ENCODE measurements around the gene RFX2. TPM values are rescaled to one million over a fixed set of nuclear protein-coding genes. Genes with fewer than 3 reads are reported as not detected.

The RFX2 gene
- total and polyA plus RNA-seq, 10 of the 15 experiments (the other 5 are each of a cell fraction or from before 2014, with no cell fraction given) = 3.2 to 9.8 (median 4.7) TPM

GRCh38 chr19:6126335-6126974 is 16.2 kb upstream of the RFX2 start (continued):
- TF ChIP-seq MEF2A (IDR thresholded peaks at IDR 0.05; ENCODE audit: insufficient read depth, low read depth, low read length) = 0 out of 2 replicates have a peak, but pooled peaks have one; percentile 14
- TF ChIP-seq YY1 (IDR thresholded peaks at IDR 0.05; ENCODE audit: low read depth, low read length) = peak; percentile 46; the same call in 1 of the 2 replicates
- TF ChIP-seq, protein P1, sequence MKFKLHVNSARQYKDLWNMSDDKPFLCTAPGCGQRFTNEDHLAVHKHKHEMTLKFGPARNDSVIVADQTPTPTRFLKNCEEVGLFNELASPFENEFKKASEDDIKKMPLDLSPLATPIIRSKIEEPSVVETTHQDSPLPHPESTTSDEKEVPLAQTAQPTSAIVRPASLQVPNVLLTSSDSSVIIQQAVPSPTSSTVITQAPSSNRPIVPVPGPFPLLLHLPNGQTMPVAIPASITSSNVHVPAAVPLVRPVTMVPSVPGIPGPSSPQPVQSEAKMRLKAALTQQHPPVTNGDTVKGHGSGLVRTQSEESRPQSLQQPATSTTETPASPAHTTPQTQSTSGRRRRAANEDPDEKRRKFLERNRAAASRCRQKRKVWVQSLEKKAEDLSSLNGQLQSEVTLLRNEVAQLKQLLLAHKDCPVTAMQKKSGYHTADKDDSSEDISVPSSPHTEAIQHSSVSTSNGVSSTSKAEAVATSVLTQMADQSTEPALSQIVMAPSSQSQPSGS (IDR thresholded peaks at IDR 0.05; ENCODE audit: low read length) = peak; percentile 88
- no peak for TF ChIP-seq RELA (IDR thresholded peaks at IDR 0.05; ENCODE audit: borderline replicate concordance, partially characterized antibody)
- no peak for TF ChIP-seq GABPA (IDR thresholded peaks at IDR 0.05; ENCODE audit: low read depth)
- TF ChIP-seq, protein P2, sequence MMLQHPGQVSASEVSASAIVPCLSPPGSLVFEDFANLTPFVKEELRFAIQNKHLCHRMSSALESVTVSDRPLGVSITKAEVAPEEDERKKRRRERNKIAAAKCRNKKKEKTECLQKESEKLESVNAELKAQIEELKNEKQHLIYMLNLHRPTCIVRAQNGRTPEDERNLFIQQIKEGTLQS (IDR thresholded peaks at IDR 0.05; ENCODE audit: borderline replicate concordance, extremely low read depth, low read depth, low read length) = no peak
- TF ChIP-seq PBX3 (IDR thresholded peaks at IDR 0.05; ENCODE audit: insufficient replicate concordance, low read depth, low read length) = no peak
- TF ChIP-seq ATF7 (IDR thresholded peaks at IDR 0.05; ENCODE audit: low read depth) = peak; percentile 99
